Loucy (cell line): ENCODE measurements around the gene NRXN3.

Source experiments
- EZH2phosphoT487 ChIP-seq: fragments of 200-600 bp; IDR thresholded peaks from 2 replicates; pipeline ENCODE4 v1.6.1; 2018; ENCODE audit warnings: antibody characterized with exemption, mild to moderate bottlenecking, moderate library complexity, borderline replicate concordance
- TF ChIP-seq, protein P1 (sequence below): fragments of 200-600 bp; sonication (generic); conservative IDR thresholded peaks from 2 replicates; pipeline ENCODE4 v1.5.1; 2014; ENCODE audit warnings: mild to moderate bottlenecking, antibody characterized with exemption, low read length

- TF ChIP-seq, protein P1, sequence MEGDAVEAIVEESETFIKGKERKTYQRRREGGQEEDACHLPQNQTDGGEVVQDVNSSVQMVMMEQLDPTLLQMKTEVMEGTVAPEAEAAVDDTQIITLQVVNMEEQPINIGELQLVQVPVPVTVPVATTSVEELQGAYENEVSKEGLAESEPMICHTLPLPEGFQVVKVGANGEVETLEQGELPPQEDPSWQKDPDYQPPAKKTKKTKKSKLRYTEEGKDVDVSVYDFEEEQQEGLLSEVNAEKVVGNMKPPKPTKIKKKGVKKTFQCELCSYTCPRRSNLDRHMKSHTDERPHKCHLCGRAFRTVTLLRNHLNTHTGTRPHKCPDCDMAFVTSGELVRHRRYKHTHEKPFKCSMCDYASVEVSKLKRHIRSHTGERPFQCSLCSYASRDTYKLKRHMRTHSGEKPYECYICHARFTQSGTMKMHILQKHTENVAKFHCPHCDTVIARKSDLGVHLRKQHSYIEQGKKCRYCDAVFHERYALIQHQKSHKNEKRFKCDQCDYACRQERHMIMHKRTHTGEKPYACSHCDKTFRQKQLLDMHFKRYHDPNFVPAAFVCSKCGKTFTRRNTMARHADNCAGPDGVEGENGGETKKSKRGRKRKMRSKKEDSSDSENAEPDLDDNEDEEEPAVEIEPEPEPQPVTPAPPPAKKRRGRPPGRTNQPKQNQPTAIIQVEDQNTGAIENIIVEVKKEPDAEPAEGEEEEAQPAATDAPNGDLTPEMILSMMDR: no peak
- TF ChIP-seq EZH2phosphoT487: no peak
Observed at GRCh38 chr14:78653173-78653572, 483.0 kb downstream of the NRXN3 start.
